ENCODE measurements around the gene DUSP8.
"Not testable (repeated sequence)": the region's sequence is repeated elsewhere in the genome, so short reads cannot be mapped to it uniquely, and the experiment has no call there.

DUSP8 gene, protein sequence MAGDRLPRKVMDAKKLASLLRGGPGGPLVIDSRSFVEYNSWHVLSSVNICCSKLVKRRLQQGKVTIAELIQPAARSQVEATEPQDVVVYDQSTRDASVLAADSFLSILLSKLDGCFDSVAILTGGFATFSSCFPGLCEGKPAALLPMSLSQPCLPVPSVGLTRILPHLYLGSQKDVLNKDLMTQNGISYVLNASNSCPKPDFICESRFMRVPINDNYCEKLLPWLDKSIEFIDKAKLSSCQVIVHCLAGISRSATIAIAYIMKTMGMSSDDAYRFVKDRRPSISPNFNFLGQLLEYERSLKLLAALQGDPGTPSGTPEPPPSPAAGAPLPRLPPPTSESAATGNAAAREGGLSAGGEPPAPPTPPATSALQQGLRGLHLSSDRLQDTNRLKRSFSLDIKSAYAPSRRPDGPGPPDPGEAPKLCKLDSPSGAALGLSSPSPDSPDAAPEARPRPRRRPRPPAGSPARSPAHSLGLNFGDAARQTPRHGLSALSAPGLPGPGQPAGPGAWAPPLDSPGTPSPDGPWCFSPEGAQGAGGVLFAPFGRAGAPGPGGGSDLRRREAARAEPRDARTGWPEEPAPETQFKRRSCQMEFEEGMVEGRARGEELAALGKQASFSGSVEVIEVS

GRCh38 chr11:1572197-1573076, at the start of gene DUSP8:
Gene DUSP8 (minus strand): TSS chr11:1572271. CDS start chr11:1565826, 6,445 bp downstream.
- DNase-seq, result peak; percentile 91

DNA sequence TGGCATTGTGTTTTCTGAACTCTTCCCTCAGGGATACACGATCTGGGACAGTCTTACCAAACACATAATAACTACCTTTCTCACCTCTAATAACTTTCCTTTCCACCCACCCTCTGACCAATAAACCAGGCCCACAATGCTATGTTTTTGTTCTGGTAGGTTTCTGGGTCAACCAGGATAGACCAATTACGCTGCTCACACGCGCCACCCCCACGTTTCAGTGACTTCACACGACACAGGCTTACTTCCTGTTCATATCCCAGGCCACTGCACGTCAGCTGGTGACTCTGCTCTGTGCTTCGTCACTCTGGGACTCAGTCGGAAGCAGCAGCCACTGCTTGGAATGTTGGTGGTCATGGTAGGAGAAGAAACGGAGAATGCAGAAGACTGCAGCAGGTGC, 47.4 kb upstream of the DUSP8 start:
- DNase-seq, result no peak

DNA sequence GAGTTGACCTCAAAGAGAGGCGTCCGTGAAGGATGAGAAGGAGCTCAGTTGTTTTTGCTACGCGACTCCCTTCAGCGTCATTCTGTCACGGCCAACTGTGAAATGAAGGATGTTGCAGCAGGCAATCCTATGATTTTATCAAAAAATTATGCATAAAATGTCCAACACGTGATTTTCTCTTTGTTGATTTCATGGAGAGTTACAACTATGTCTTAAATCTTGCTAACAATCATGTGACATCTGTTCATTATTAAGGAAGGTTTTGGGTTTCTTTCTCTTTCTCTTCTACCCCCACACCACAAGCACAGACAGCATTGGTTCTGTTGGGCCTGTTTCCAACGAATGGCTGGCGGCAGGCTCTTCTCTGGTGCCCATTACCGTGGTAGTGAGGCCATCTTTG, 46.2 kb upstream of the DUSP8 start:
- DNase-seq, result no peak

DNA sequence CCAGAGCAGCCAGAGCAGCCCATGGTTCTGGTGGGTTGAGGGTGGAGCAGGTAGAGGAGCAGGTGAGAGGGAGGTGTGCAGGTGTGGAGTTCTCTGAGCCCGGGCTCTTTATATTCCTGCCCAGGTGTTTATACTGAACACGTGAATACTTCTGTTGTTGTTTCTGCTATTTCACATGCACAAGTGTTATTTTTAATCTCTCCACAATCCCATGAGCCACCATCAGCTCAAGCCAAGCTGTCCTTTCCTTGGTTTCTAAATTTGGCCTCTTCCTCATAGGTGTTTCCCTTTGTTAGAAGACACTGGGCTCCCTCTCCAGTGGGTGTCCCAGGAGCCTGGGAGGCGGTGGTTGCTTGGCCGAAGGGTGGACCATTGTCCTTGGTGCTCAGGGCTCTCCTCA, 36.3 kb upstream of the DUSP8 start, which contains the start of gene KRTAP5-3:
Gene KRTAP5-3, minus strand, starts transcription at position 101 of the 400 bp plus-strand sequence. Its CDS starts 78 bp downstream, at position 23.
- DNase-seq, result peak; percentile 17

- not testable (repeated sequence) for DNase-seq
These were observed 35.8 kb upstream of the DUSP8 start for GRCh38 chr11:1607901-1608300.

DNA sequence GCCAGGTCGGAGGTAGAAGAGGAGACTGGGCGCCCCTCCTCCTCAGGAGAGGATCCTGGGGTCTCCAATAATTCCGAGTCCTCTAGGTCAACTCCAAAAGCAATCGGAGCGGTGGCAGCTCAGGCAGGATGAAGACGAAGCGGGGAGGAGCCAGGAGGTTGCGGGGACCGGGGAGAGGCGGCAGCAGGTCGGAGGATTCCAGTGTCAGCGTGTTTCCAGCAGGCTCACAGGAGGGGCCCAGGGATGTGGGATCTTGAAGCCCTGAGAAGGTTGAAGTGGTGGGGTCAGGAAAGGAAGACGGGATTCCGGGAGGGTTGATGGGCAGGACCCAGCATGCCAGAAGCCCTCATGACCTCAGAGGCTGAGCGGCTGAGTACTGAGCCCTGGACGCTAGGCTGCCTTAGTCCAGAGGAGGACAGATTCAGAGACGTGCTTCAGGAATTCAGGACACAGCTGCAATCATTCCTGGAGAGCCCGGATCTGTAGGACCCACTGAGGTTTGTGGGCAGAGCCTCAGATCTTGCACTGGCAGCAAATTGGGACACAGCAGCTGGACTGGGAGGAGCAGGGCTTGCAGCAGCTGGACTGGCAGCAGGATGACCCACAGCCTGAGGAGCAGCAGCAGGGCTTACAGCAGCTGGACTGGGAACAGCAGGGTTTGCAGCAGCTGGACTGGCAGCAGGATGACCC, 35.2 kb upstream of the DUSP8 start:
- DNase-seq, result not testable (repeated sequence)

- DNase-seq, result not testable (repeated sequence)
These were observed 33.9 kb upstream of the DUSP8 start for GRCh38 chr11:1605923-1606322.

GRCh38 chr11:1604711-1605110, 32.6 kb upstream of the DUSP8 start:
- no peak for DNase-seq

DNA sequence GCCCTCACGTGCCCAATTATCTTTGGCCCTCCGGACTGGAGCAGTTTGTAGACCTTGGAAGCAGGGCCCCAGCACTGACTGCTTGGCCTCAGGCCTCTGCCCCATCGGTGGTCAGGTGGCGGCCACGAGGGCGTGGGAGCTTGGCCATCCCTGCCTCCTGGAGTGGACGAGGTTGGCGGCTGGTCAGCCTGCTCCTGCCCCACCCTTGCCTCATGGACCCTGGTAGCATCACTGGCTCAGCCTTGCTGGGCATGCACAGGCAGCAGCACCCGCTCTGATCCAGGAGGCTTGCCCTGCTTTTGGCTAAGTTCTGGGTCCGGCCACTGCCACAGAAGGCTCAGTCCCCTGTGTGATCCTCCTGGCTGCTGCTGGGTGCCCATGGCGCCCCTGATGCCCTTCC, 32.1 kb upstream of the DUSP8 start:
- DNase-seq, result no peak

DNA sequence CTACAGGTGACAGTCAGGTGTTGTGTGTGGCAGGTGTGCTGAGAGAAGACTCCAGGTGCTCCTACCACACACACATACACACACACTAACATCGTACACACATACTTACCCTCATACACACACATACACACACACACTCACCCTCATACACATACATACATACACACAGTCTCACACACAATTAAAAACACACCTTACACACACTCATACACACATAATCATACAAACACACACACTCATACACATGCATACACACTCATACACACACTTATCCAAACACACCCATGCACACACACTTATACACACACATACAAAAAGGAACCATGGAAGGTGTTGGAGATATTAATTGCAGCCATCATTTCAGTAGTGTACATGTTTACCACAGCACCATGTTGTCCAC, 31.6 kb upstream of the DUSP8 start:
- DNase-seq, result peak; percentile 41

DNA sequence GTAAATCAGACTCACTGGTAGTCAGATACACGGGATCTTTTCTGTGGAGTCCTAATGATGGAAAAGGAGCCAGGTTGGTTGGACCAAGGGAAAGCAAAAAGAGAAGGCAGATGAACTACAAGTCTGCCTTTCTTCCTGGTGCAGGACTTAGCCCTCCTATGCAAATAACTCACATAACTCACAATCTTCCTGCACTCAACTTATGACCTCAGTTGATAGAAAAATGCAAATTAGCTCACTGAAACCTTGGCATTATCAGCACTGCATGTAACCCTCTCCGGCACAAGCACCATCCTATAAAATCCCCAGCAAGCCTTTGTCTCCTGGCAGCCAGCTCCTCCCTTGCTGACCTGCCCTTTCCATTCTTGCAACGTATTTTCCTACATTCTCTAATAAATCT, 29.6 kb upstream of the DUSP8 start:
- DNase-seq, result not testable (repeated sequence)

- DNase-seq, result no peak
These were observed 28.6 kb upstream of the DUSP8 start for GRCh38 chr11:1600626-1601025.

DNA sequence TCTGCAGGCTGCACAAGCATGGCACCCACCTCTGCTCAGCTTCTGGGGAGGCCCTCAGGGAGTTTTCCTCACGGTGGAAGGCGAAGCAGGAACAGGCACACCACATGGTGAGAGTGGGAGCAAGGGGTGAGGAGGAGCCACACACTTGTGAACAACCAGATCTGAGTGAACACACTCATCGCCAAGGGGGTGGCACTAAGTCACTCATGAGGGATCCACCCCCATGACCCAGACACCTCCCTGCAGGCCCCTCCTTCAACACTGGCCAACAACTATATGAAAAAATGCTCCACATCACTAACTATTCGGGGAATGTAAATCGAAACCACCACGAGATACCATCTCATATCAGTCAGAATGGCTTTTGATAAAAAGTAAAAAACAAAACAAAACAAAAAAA, 26.7 kb upstream of the DUSP8 start:
- DNase-seq, result no peak

- peak; percentile 47 for DNase-seq
These were observed 26.3 kb upstream of the DUSP8 start for GRCh38 chr11:1598406-1598805.

DNA sequence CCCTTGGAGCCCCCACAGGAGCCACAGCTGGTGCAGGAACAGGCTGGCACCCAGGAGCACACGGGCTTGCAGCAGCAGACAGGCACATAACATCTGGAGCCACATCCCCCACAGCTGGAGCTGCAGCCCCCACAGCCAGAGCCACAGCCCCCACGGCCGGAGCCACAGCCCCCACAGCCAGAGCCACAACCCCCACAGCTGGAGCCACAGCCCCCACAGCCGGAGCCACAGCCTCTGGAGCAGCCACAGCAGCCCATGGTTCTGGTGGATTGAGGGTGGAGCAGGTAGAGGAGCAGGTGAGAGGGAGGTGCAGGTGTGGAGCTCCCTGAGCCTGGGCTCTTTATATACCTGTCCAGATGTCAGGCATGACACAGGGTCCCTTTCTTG, 25.9 kb upstream of the DUSP8 start, which contains the start of gene KRTAP5-2:
Gene KRTAP5-2, minus strand, starts transcription at position 301 of the 387 bp plus-strand sequence. Its CDS starts 44 bp downstream, at position 257.
- DNase-seq, result no peak

DNA sequence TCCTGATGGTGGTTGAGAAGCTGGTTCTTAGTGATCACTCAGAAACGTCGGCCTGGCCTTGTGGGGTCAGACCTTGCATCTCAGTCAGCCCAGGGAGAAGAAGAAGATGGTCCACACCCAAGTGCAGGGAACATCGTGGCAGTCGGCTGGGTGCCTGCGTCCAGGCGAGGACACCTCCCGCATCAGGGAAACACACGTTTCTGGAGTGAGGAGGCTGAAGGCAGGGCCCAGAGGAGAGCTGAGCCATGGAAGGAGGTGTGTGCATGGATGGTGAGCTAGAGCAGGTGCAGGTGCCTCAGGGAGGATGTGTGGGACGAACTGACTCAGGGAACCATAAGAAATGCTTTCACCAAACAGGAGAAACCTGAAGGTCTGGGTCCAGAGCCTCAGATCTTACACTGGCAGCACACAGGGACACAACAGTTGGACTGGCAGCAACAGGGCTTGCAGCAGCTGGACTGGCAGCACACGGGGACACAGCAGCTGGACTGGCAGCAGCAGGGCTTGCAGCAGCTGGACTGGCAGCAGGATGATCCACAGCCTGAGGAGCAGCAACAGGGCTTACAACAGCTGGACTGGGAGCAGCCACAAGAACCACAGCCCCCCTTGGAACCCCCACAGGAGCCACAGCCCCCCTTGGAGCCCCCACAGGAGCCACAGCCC, 25.4 kb upstream of the DUSP8 start:
- DNase-seq, result no peak

GRCh38 chr11:1596576-1597121, 24.6 kb upstream of the DUSP8 start:
- DNase-seq, result not testable (repeated sequence)

GRCh38 chr11:1595994-1596575, 24.0 kb upstream of the DUSP8 start:
- DNase-seq, result not testable (repeated sequence)

GRCh38 chr11:1592628-1593027, 20.6 kb upstream of the DUSP8 start:
- peak; percentile 25 for DNase-seq

DNA sequence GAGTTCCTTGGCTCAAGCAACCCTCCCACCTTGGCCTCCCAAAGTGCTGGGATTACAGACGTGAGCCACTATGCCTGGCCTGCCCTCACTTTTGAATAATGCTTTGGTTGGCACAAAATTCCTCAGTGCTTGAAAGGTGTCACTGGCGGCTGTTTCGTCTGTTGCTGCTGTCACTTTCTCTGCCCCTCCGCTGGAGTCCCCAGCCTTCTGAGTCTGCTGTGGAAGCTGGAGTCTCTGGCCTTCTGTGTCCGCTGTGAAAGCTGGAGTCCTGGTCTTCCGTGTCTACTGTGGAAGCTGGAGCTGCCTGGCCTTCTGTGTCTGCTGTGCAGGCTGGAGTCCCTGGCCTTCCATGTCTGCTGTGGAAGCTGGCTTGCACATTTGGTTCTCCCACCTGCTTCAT, 17.9 kb upstream of the DUSP8 start:
- DNase-seq, result no peak
